Measurements from ENCODE around the gene NEGR1.

GRCh38 chr1:71599306-71599705 is 683.0 kb downstream of the NEGR1 start:
- TF ChIP-seq EZH2 (IDR thresholded peaks at IDR 0.05; ENCODE audit: low read depth) (no peak), CTCF (conservative IDR thresholded peaks at IDR 0.05) (no peak)

Data from PC-9 (cell line).